IMR-90 (cell line): Measurements from ENCODE around the gene PAX5. TPM values are rescaled to one million over a fixed set of nuclear protein-coding genes. Genes with fewer than 3 reads are reported as not detected.

Source experiments
- ATAC-seq: fragments of 200-7000 bp; cut with Tn5 transposase; 2 replicates; pipeline ENCODE4 v1.9.1; 2020; ENCODE audit warnings: low read depth, mild to moderate bottlenecking, moderate library complexity
- BruUV-seq: library from RNA; stranded (reverse); fragments of 400-500 nt; replicated peaks from 2 replicates; lab custom pipeline; 2021; lab: Mats Ljungman, UMichigan
- CTCF ChIA-PET: fragments of 300-600 bp; formaldehyde crosslinking; extraction: SDS; loops from one replicate; lab custom pipeline; 2021; ENCODE audit warnings: antibody characterized with exemption; lab: Yijun Ruan, JAX
- POLR2A ChIA-PET: fragments of 300-600 bp; sonication (Branson Sonifier 250); formaldehyde crosslinking; loops from one replicate; lab custom pipeline; 2022; ENCODE audit warnings: antibody characterized with exemption; ENCODE audit not compliant: unreplicated experiment; lab: Charles Lee
- DNase-seq: peaks from one replicate; pipeline ENCODE4 v3.0.0; 2013
- H2AFZ ChIP-seq: replicated peaks from 2 replicates; pipeline ENCODE3; 2013; ENCODE audit warnings: low read length, mild to moderate bottlenecking; ENCODE audit not compliant: poor library complexity
- H2AK5ac ChIP-seq: 2 replicates; pipeline ENCODE4 v1.6.1; 2013; ENCODE audit warnings: low read depth, low read length, inconsistent platforms
- H2AK9ac ChIP-seq: replicated peaks from 2 replicates; pipeline ENCODE3; 2013; ENCODE audit warnings: mild to moderate bottlenecking, low read depth, low read length, moderate library complexity; ENCODE audit not compliant: poor library complexity
- H2BK120ac ChIP-seq: 2 replicates; pipeline ENCODE4 v1.6.1; 2013; ENCODE audit warnings: low read depth, low read length, inconsistent platforms
- H2BK15ac ChIP-seq: 3 replicates; pipeline ENCODE4 v1.6.1; 2013; ENCODE audit warnings: low read depth, low read length, inconsistent platforms
- H2BK20ac ChIP-seq: 2 replicates; pipeline ENCODE4 v1.6.1; 2013; ENCODE audit warnings: low read depth, mild to moderate bottlenecking, inconsistent platforms, low read length, moderate library complexity
- H2BK5ac ChIP-seq: 2 replicates; pipeline ENCODE4 v1.6.1; 2013; ENCODE audit warnings: mild to moderate bottlenecking, low read depth, low read length, inconsistent platforms; ENCODE audit not compliant: poor library complexity, severe bottlenecking
- H3K14ac ChIP-seq: replicated peaks from 2 replicates; pipeline ENCODE4 v1.6.1; 2013; ENCODE audit warnings: low read depth, low read length, inconsistent platforms
- H3K18ac ChIP-seq: 2 replicates; pipeline ENCODE4 v1.6.1; 2013; ENCODE audit warnings: low read depth, low read length, control low read depth
- H3K23ac ChIP-seq: 2 replicates; pipeline ENCODE4 v1.6.1; 2013; ENCODE audit warnings: low read depth, low read length, inconsistent platforms
- H3K27ac ChIP-seq: 2 replicates; pipeline ENCODE4 v1.5.1; 2013; ENCODE audit warnings: mild to moderate bottlenecking, control low read depth, low read length; ENCODE audit not compliant: insufficient read depth
- H3K27me3 ChIP-seq: 2 replicates; pipeline ENCODE4 v1.6.1; 2013; ENCODE audit warnings: low read length; ENCODE audit not compliant: control insufficient read depth, insufficient read depth
- H3K36me3 ChIP-seq: 2 replicates; pipeline ENCODE4 v1.6.1; 2013; ENCODE audit warnings: low read length, mixed read lengths; ENCODE audit not compliant: control insufficient read depth, insufficient read depth
- H3K4ac ChIP-seq: 2 replicates; pipeline ENCODE4 v1.6.1; 2013; ENCODE audit warnings: low read depth, low read length, inconsistent platforms
- H3K4me1 ChIP-seq: 2 replicates; pipeline ENCODE4 v1.6.1; 2013; ENCODE audit warnings: low read length, mixed read lengths; ENCODE audit not compliant: control insufficient read depth, insufficient read depth
- H3K4me2 ChIP-seq: 2 replicates; pipeline ENCODE4 v1.6.1; 2013; ENCODE audit warnings: low read depth, mild to moderate bottlenecking, control low read depth, low read length, moderate library complexity
- H3K4me3 ChIP-seq: 2 replicates; pipeline ENCODE4 v1.5.1; 2013; ENCODE audit warnings: low read depth, mild to moderate bottlenecking, control low read depth, low read length, moderate library complexity; ENCODE audit not compliant: insufficient read depth
- H3K56ac ChIP-seq: 2 replicates; pipeline ENCODE4 v1.6.1; 2013; ENCODE audit warnings: low read length, inconsistent platforms; ENCODE audit not compliant: insufficient read depth; ENCODE audit errors: extremely low read depth
- H3K79me1 ChIP-seq, 2 experiments: 2 replicates each; pipeline ENCODE4 v1.6.1; 2013; ENCODE audit warnings: low read length in 2 of 2, inconsistent platforms in 1 of 2, low read depth in 1 of 2
- H3K9ac ChIP-seq: 2 replicates; pipeline ENCODE4 v1.6.1; 2013; ENCODE audit warnings: low read depth, low read length, control low read depth
- H3K9me1 ChIP-seq: 2 replicates; pipeline ENCODE4 v1.6.1; 2013; ENCODE audit warnings: low read length, inconsistent platforms; ENCODE audit not compliant: insufficient read depth
- H3K9me3 ChIP-seq: 2 replicates; pipeline ENCODE4 v1.6.1; 2013; ENCODE audit warnings: low read length; ENCODE audit not compliant: control insufficient read depth, insufficient read depth
- H4K20me1 ChIP-seq: 2 replicates; pipeline ENCODE4 v1.6.1; 2013; ENCODE audit warnings: low read length, inconsistent platforms; ENCODE audit not compliant: insufficient read depth
- H4K5ac ChIP-seq: 2 replicates; pipeline ENCODE4 v1.6.1; 2013; ENCODE audit warnings: mild to moderate bottlenecking, low read depth, low read length, control low read depth
- H4K8ac ChIP-seq, 2 experiments: 2 replicates each; pipeline ENCODE4 v1.6.1; 2013; ENCODE audit warnings: low read depth in 2 of 2, low read length in 2 of 2, control low read depth in 1 of 2, inconsistent platforms in 1 of 2
- H4K91ac ChIP-seq: 2 replicates; pipeline ENCODE4 v1.6.1; 2013; ENCODE audit warnings: low read depth, low read length, inconsistent platforms; ENCODE audit not compliant: insufficient read depth
- BHLHE40 ChIP-seq: fragments of 150-350 bp; IDR thresholded peaks from 2 replicates; pipeline ENCODE4 v1.6.1; 2016; ENCODE audit warnings: mild to moderate bottlenecking, low read depth, low read length
- MAZ ChIP-seq: IDR thresholded peaks from 2 replicates; pipeline ENCODE4 v1.6.1; 2012; ENCODE audit warnings: low read depth, mild to moderate bottlenecking, low read length, improper control_type of control experiment, moderate library complexity, borderline replicate concordance
- POLR2A ChIP-seq: IDR thresholded peaks from 2 replicates; pipeline ENCODE4 v1.6.1; 2012; ENCODE audit warnings: mild to moderate bottlenecking, low read depth, low read length
- RCOR1 ChIP-seq: IDR thresholded peaks from 2 replicates; pipeline ENCODE4 v1.6.1; 2012; ENCODE audit warnings: mild to moderate bottlenecking, low read length, improper control_type of control experiment; ENCODE audit not compliant: insufficient replicate concordance
- RFX5 ChIP-seq: IDR thresholded peaks from 2 replicates; pipeline ENCODE4 v1.8.0; 2012; ENCODE audit warnings: low read depth, mild to moderate bottlenecking, low read length, moderate library complexity
- SMC3 ChIP-seq: fragments of 150-350 bp; IDR thresholded peaks from 2 replicates; pipeline ENCODE4 v1.6.1; 2016; ENCODE audit warnings: low read depth, mild to moderate bottlenecking, antibody characterized with exemption, low read length, moderate library complexity
- WGBS, 2 experiments: methylation state at CpG; one replicate each; pipeline versions ENCODE4 v1.1.5 to v1.1.7; 2013; ENCODE audit warnings: missing lambda C conversion rate in 2 of 2; ENCODE audit not compliant: insufficient read length in 1 of 2; ENCODE audit errors: extremely low coverage in 2 of 2; 5-methylcytosine and 5-hydroxymethylcytosine counted together
- dilution Hi-C: fragments of 300-500 bp; cut with HindIII; formaldehyde crosslinking; loops from one replicate; pipeline ENCODE4 v1.14.3; 2018; ENCODE audit warnings: low sequenced_read_pairs; ENCODE audit not compliant: unreplicated experiment
- in situ Hi-C: fragments of 300-500 bp; cut with MboI; formaldehyde crosslinking; loops from 3 replicates; pipeline ENCODE4 v1.14.3; 2019; ENCODE audit warnings: low sequenced_read_pairs, inconsistent platforms, mixed read lengths
- intact Hi-C: fragments of 100-400 bp; cut with micrococcal nuclease; formaldehyde crosslinking; loops from 2 replicates; pipeline ENCODE4 v1.10.0; 2022
- polyA plus RNA-seq, 3 experiments: library from polyadenylated mRNA; depleted of rRNA; stranded (reverse); fragments of >200 nt; gene quantifications; 2 replicates each; pipeline ENCODE4 v1.2.3, GENCODE V29; 2012; ENCODE audit warnings: low replicate concordance in 1 of 3
- total RNA-seq: library from RNA; depleted of rRNA; stranded (reverse); fragments of >200 nt; gene quantifications from 2 replicates; pipeline ENCODE4 v1.2.3, GENCODE V29; 2012
- TF ChIP-seq, protein P1 (sequence below): fragments of 150-350 bp; IDR thresholded peaks from 2 replicates; pipeline ENCODE4 v1.6.1; 2017; ENCODE audit warnings: mild to moderate bottlenecking, antibody characterized with exemption, low read length, low read depth

The PAX5 gene
- total and polyA plus RNA-seq, 2 of the 4 experiments (the other 2 are of a cell fraction): not detected

DNA sequence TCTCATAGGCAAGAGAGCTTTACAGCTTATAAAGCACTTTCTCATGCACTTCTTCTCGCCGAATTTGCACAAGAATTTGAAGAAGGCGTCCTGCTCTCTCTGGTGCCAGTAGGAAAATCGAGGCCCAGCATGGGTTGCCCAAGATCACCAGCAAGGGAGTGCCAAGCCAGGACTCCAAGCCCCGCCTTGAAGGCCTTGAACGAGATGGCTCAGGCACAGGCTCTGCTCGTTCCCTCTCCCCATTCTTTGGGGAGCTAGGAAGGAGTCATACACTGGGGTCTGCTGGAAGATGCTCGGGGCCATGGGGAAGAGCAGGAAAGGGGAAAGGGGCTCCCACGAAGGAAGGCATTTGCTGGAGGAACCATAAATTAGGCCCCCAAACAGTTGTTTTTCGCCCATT is 46.7 kb downstream of the PAX5 start:
- H4K5ac ChIP-seq: no peak overlapping the region
- ChIA-PET CTCF (no interaction called here), POLR2A (no interaction called here)
- intact Hi-C loops (loop anchor here (10.0 kb wide), 1 partner anchor 113 kb away; no protein-coding TSS in a partner anchor), dilution Hi-C loops (no loop called here), in situ Hi-C loops (no loop called here)
- H3K9me3 ChIP-seq: peaks cover 11% of the 10 kb centered on the region
- no peak overlapping the region for H2AK5ac ChIP-seq
- no peak overlapping the region for H2BK5ac ChIP-seq
- BruUV-seq: no TSS peak
- WGBS, 2 experiments: 17% methylated on average over 1 of the region's 10 CpGs; no CpG with 5 or more reads in 1 of the 2 experiments
- no peak overlapping the region for H2BK120ac ChIP-seq
- H3K56ac ChIP-seq: no peak overlapping the region
- no peaks in the 10 kb centered on the region for H3K79me1 ChIP-seq
- no peak for DNase-seq
- no peak overlapping the region for H2BK20ac ChIP-seq
- TF ChIP-seq MAZ: no peak
- TF ChIP-seq SMC3: no peak
- no peak for TF ChIP-seq RCOR1
- no peak for TF ChIP-seq BHLHE40
- TF ChIP-seq RFX5: no peak
- TF ChIP-seq, protein P1, sequence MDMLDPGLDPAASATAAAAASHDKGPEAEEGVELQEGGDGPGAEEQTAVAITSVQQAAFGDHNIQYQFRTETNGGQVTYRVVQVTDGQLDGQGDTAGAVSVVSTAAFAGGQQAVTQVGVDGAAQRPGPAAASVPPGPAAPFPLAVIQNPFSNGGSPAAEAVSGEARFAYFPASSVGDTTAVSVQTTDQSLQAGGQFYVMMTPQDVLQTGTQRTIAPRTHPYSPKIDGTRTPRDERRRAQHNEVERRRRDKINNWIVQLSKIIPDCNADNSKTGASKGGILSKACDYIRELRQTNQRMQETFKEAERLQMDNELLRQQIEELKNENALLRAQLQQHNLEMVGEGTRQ: no peak
- no peak for TF ChIP-seq POLR2A
- no peak for ATAC-seq
- no peak overlapping the region for H3K4ac ChIP-seq
- H3K9me1 ChIP-seq: no peaks in the 10 kb centered on the region
- H3K4me3 ChIP-seq: no peak overlapping the region
- H3K4me1 ChIP-seq: no peaks in the 10 kb centered on the region; the same call in 1 of the 2 replicates
- H3K27me3 ChIP-seq: peaks cover 60% of the 10 kb centered on the region
- no peaks in the 10 kb centered on the region for H3K36me3 ChIP-seq
- no peak overlapping the region for H2BK15ac ChIP-seq
- H4K20me1 ChIP-seq: peaks cover 5% of the 10 kb centered on the region; the same call in 1 of the 2 replicates
- peak overlapping the region; percentile 56 for H2AFZ ChIP-seq
- no peak overlapping the region for H3K14ac ChIP-seq
- no peak overlapping the region; the same call in 1 of the 2 replicates for H3K4me2 ChIP-seq
- H4K91ac ChIP-seq: no peak overlapping the region
- no peak overlapping the region for H3K23ac ChIP-seq
- H3K18ac ChIP-seq: no peak overlapping the region
- H3K9ac ChIP-seq: no peak overlapping the region
- no peak overlapping the region for H3K27ac ChIP-seq
- no peak overlapping the region for H2AK9ac ChIP-seq
- H4K8ac ChIP-seq: no peak overlapping the region
